GM21576 (cell line): Measurements from ENCODE around the gene PEF1.

ENCODE experiments used
- ATAC-seq: cut with Tn5 transposase; IDR thresholded peaks from one replicate; pipeline ENCODE4 v1.9.1; 2021; ENCODE audit warnings: mild to moderate bottlenecking, moderate library complexity; ENCODE audit not compliant: unreplicated experiment

The PEF1 gene

DNA sequence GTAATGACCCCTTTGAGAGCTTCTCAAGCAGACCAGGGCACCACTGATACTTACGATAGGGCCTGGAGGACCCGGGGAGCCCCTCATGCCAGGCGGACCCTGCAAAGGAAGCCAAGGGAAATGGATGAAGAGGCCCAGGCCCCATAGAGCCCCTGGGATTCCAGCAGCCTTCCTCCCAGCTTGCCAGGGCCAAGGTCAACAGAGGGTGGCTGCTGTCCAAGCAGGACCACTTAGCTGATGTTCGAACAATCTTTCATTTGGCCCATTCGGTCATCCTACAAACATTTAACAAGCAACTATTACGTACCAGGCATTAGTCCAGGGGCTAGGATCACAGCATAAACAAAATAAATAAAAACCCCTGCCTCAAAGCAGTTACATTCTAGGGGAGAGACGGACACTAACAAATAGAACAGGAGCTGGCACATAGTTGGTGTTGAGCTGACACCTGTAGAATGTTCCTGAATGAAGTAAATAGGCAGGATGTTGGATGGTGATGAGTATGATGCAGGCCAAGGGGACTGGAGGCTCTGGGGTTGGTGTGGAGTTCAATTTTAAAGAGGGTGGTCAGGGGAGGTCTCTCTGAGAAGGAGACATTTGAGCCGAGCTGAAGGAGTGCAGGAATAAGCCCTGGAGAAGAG, 27.0 kb upstream of the PEF1 start:
- ATAC-seq: no peak

DNA sequence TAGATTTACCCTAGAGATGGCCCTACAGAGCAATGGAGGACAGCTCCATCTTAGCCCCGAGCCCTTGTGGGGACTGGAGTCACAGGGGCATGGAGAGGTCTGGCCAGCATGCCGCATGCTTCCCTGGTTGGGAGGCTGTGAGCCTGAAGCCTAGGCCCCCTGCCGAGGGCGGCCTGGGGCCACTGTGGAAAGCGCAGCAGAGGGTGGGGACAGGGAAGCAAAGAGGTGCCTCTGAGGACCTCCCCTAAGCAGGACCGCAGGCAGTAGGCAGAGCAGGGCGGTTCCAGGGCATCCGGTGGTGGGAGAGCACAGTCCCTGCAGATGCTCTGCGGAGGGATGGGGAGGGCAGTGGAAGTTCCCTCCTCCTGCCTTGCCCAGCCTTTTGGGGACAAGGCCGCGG, 26.5 kb upstream of the PEF1 start:
- ATAC-seq: no peak

- ATAC-seq: no peak
Observed at GRCh38 chr1:31670593-31670964, 25.9 kb upstream of the PEF1 start.

DNA sequence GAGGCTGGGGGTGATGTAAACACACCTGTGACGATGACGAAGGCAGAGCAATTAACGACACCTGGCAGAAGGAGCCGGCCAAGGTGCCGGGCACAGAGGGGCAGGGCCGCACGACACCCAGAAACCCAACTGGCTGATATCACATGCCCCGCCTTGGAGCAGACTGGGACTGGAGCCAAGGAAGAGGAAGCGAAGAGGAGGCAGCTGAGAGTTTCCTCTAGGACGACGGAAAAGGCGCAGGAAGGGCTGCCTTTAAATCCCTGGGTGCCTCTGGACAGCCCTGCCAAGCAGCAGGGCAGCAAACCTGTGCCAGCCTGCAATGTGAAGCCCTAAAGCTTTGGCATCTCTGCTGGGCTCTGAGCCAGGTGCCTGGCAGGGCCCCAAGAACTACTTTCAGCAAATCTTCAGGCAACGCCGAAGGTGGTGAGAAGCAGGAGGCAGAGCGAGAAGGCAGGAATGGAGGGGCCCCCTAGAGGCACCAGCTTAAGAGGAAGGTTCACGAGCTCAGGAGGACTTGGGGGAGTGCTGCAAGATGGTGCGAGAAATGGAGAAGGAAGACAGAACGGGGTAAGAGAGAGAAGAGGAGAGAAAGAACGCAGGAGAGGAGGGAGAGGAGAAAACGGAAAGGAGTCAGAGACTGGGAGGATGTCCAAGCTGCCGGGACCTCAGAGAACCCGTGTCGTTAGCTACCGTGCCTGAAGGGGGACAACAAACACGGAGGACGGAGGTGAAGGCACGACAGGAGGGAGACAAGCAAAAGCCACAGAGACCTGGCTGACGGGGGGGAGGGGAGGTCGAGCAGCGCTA, 25.3 kb upstream of the PEF1 start:
- ATAC-seq: no peak

DNA sequence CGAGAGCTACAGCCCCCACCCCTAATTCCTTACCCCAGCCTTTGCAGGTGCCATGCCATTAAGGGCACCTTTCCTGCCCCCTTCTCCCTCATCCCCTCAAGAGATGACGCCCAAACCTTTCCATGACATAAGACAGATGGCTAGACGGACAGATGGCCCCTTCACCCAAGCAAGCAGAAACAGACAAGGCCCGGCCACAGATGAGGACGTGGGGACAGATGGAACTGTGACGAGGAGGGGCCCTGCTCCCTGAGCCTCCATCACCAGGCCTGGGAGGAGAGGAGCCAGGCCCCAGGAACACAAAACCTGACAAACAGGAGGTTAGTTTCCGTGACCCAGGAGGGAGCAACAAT, 24.7 kb upstream of the PEF1 start:
- no peak for ATAC-seq

DNA sequence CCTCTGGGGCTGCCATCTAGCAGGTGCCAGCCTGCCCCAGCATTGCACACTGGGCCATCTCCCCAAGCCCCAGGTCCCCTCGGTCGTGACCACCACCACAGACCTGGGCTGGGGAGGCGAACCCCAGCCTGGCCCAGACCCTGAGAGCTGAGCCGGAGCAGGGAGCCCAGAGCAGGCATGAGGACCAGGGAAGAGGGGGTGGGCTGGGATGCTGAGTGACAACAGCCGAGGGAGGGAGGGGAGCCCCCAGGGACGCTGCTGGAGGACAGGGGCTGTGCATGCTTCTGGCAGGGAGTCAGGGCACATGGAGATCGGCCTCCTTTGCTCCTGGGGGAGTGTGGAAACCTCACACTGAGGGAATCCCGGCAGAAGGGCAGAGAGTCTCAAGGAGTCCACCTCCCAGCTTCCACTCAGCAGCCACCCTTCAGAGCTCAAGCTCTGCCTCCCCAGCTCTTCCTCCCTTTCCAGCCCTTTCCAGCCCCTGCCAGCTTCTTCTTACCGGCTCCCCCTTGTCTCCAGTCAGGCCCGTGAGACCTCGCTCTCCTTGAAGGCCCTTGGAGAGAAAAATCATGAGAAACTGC, 23.7 kb upstream of the PEF1 start:
- ATAC-seq: no peak

DNA sequence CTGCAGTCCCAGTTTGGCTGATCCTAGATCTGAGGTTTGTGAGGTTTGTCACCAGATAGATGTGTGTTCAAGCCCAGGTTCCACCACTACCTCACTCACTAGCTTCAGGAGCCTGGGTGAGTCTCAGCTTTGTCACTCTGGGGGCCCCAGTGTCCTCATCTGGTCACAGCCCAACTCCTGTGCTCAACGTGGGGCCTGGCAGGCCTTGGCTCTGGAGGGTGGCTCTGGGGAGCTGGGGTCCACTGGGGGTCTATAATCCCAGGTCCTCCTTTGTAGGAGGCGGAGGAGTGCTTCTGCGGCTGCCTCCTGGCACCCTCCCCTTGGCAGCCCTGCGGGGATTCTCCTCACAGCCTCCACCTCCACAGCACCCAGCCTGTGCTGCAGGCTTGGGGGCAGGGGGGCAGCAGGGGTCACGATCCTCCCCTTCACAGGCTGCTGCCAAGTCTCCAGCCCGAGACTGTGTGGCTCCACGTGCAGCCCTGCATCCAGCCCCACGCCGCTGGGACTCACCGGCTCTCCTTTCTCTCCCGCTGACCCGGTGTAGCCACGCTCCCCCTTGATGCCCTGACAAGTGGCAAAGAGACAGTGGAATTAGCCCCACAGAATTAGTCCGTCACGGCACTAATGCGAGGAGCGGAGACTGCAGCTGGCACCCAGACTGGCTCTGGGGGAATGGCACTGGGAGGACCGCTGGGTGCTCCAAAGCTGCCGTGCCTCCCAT, 22.5 kb upstream of the PEF1 start:
- ATAC-seq: no peak

GRCh38 chr1:31666263-31666963, 21.7 kb upstream of the PEF1 start:
- no peak for ATAC-seq

- ATAC-seq: no peak
Observed at GRCh38 chr1:31665234-31665878, 20.7 kb upstream of the PEF1 start.

GRCh38 chr1:31664528-31664927, 19.9 kb upstream of the PEF1 start:
- no peak for ATAC-seq

GRCh38 chr1:31663622-31664452, 19.2 kb upstream of the PEF1 start:
- ATAC-seq: no peak

- no peak for ATAC-seq
Observed at GRCh38 chr1:31662463-31662862, 17.8 kb upstream of the PEF1 start.

GRCh38 chr1:31661856-31662255, 17.2 kb upstream of the PEF1 start:
- no peak for ATAC-seq

DNA sequence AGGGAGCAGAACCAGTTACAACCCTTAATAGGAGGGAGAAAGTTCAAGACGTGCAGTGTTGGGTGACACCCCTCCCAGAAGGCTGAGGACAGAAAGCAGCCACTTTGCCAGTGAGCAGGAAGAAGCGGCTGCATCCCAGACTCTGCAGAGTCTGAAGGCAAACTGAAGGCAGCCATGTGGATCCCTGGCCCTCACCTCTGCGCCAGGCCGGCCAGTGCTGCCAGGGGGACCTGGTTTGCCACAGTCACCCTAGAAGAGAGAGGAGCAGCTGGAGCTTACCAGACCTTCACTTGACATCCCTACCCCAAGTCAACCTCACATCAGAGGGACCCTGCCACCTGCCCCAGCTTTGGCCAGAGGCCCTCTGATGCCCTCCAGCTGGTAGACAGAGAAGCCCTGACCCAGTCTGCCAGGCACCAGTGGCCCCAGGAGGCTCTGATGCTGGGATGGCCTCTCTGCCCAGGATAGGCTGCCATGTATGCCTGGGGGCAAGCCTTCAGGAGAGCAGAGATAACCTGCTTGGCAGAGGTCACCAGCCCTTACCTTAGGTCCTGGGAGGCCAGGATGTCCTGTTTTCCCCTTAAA, 16.3 kb upstream of the PEF1 start:
- no peak for ATAC-seq

GRCh38 chr1:31659889-31660288, 15.2 kb upstream of the PEF1 start:
- no peak for ATAC-seq

DNA sequence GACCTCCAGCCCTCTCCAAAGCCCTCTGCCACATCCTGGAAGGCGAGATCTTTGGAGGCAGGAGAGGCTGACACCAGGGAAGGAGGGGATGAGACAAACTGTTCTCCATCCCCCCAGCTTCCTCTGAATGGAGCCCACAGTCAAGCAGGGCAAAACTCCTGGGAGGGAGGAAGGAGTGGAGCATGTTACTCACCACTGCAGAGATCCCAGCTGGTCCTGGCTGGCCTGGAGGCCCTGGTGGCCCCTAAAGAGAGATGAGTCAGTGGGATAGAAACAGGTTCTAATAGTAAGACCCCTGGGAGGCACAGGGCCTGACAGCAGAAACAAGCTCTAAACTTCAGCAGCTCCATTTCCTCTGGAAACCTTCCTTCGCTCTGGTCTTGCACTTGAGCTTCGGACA, 14.0 kb upstream of the PEF1 start:
- ATAC-seq: no peak

DNA sequence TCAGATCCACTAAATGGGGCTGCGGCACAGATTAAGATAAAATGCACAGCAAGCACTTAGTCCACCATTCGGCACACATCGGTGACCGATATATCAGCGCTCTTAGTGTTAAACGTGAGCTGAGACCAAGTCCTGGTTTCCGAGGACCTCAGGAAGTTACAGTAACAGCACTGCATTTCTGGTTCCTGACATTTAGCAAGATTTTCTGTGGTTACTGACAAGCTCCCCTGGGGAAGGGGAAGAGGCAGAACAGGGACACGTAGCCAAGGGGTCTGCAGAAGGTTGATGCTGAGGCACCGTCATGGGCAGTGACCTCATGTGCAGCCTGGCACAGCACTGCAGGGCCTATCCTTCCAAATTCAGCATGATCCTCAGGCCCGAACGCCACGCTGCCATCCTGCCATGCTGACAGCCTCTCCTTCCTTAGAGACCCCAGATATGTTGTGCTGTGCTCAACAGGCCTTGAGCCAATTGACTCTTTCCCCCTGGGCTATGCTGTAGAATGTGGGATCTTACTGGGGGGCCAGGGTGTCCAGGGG, 13.4 kb upstream of the PEF1 start:
- no peak for ATAC-seq

GRCh38 chr1:31657020-31657804, 12.5 kb upstream of the PEF1 start:
- ATAC-seq: no peak
